CMK (cell line): ENCODE measurements around the gene CRABP1.
A peak's percentile ranks its signal among the peaks of the same experiment; 100 is the strongest.
"Not testable (repeated sequence)": the region's sequence is repeated elsewhere in the genome, so short reads cannot be mapped to it uniquely, and the experiment has no call there.

Source experiments
- DNase-seq: peaks from one replicate; pipeline ENCODE4 v3.0.0-alpha.2; 2010; ENCODE audit warnings: low read depth

CRABP1 gene

GRCh38 chr15:78374436-78375393 lies 34.6 kb downstream of the CRABP1 start:
- DNase-seq, result no peak

GRCh38 chr15:78380143-78380542 lies 40.0 kb downstream of the CRABP1 start:
- not testable (repeated sequence) for DNase-seq

GRCh38 chr15:78382114-78382880 lies 42.1 kb downstream of the CRABP1 start:
- no peak for DNase-seq

- DNase-seq, result no peak
These were observed 44.5 kb downstream of the CRABP1 start for GRCh38 chr15:78384651-78385050.

- no peak for DNase-seq
These were observed 47.3 kb downstream of the CRABP1 start for GRCh38 chr15:78387246-78388037.

- DNase-seq, result no peak
These were observed 48.7 kb downstream of the CRABP1 start for GRCh38 chr15:78388865-78389264.

GRCh38 chr15:78389322-78389721 lies 49.2 kb downstream of the CRABP1 start:
- no peak for DNase-seq

GRCh38 chr15:78389738-78390137 lies 49.6 kb downstream of the CRABP1 start:
- no peak for DNase-seq

- no peak for DNase-seq
These were observed 50.1 kb downstream of the CRABP1 start for GRCh38 chr15:78390242-78390641.

GRCh38 chr15:78390826-78391225 lies 50.7 kb downstream of the CRABP1 start:
- no peak for DNase-seq

- no peak for DNase-seq
These were observed 51.6 kb downstream of the CRABP1 start for GRCh38 chr15:78391781-78392180.

- no peak for DNase-seq
These were observed 52.3 kb downstream of the CRABP1 start for GRCh38 chr15:78392430-78392829.

- no peak for DNase-seq
These were observed 53.0 kb downstream of the CRABP1 start for GRCh38 chr15:78393137-78393536.

- no peak for DNase-seq
These were observed 53.9 kb downstream of the CRABP1 start for GRCh38 chr15:78394026-78394425.

GRCh38 chr15:78394981-78395616 lies 54.9 kb downstream of the CRABP1 start:
- DNase-seq, result no peak

- DNase-seq, result no peak
These were observed 56.1 kb downstream of the CRABP1 start for GRCh38 chr15:78396186-78396814.

- DNase-seq, result peak; percentile 21
These were observed 56.8 kb downstream of the CRABP1 start for GRCh38 chr15:78396976-78397375.

GRCh38 chr15:78397382-78397781 lies 57.2 kb downstream of the CRABP1 start:
- no peak for DNase-seq
